SK-N-SH (cell line): ENCODE data around the gene SLFNL1.

Experiments
- CTCF ChIP-seq: fragments of 200-600 bp; sonication (generic); IDR thresholded peaks from 2 replicates; pipeline ENCODE4 v1.6.1; 2017; ENCODE audit warnings: antibody characterized with exemption, mild to moderate bottlenecking, moderate library complexity
- ELF1 ChIP-seq: IDR thresholded peaks from 2 replicates; pipeline ENCODE4 v1.4.0; 2012
- FOXM1 ChIP-seq: IDR thresholded peaks from 2 replicates; pipeline ENCODE4 v1.4.0; 2012; ENCODE audit warnings: low read depth, mild to moderate bottlenecking
- MXI1 ChIP-seq: IDR thresholded peaks from 2 replicates; pipeline ENCODE4 v1.6.1; 2012; ENCODE audit warnings: mild to moderate bottlenecking, low read depth, low read length, improper control_type of control experiment
- POLR2AphosphoS5 ChIP-seq: IDR thresholded peaks from 2 replicates; pipeline ENCODE4 v1.6.1; 2012; ENCODE audit warnings: low read depth, low read length
- RAD21 ChIP-seq: IDR thresholded peaks from 2 replicates; pipeline ENCODE4 v1.6.1; 2012; ENCODE audit warnings: mild to moderate bottlenecking, low read length
- REST ChIP-seq: IDR thresholded peaks from 2 replicates; pipeline ENCODE4 v1.6.1; 2012; ENCODE audit warnings: mild to moderate bottlenecking, low read depth, low read length, moderate library complexity
- SIN3A ChIP-seq: IDR thresholded peaks from 2 replicates; pipeline ENCODE4 v1.6.1; 2012; ENCODE audit warnings: low read depth, mild to moderate bottlenecking, low read length, moderate library complexity, borderline replicate concordance
- TEAD4 ChIP-seq: IDR thresholded peaks from 2 replicates; pipeline ENCODE4 v1.4.0; 2012; ENCODE audit warnings: mild to moderate bottlenecking, borderline replicate concordance; ENCODE audit not compliant: insufficient read depth

GRCh38 chr1:40977716-40978115, 43.8 kb downstream of the SLFNL1 start:
- TF ChIP-seq FOXM1 (no peak), RAD21 (no peak), TEAD4 (no peak), SIN3A (no peak), REST (no peak), CTCF (no peak), POLR2AphosphoS5 (no peak), ELF1 (no peak), MXI1 (no peak)
